ENCODE data around the gene TEX26. TPM values are rescaled to one million over a fixed set of nuclear protein-coding genes. Genes with fewer than 3 reads are reported as not detected.

The TEX26 gene
- polyA plus RNA-seq, 3 donors: 0.77 to 2.9 (median 1.7) TPM

- DNase-seq (ENCODE audit: extremely low read depth in 1 of 11, low read depth in 9 of 11, low spot score in 4 of 11): no peak
Measured at GRCh38 chr13:31007417-31007816, 75.0 kb downstream of the TEX26 start.

DNA sequence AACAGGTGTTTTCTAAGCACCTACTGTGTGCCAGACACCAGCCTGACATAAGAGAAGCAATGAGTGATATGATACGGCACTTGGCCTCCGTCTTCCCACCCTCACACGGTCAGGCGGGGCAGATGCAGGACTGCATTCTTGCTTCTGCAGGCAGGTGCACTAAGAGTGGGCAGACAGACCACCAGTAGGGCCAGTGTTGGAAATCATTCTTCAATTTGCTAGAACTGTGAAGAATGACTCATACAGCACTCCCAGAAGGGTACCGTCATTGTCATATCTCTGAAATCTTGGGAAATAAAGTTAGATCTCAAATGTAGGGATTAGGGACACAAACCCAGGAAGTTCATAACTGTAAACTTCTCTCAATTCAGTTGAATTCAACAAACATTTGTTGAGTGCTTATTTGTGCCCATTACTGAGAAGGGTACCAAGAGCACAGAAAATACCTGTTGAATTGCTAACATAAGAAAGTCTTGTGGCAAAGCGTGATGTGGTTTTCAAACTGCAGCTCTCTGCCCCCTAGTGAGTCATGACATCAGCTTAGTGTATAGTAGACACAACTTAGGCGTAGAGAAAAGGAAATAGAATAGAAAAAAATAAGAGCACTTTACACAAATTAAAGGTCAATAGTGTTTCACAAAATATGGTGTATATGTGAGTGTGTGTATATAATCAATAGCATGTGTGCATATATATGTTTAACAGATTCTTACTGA, 76.1 kb downstream of the TEX26 start:
- no peak for DNase-seq (ENCODE audit: extremely low read depth in 1 of 11, low read depth in 9 of 11, low spot score in 4 of 11)

GRCh38 chr13:31009166-31009565, 76.7 kb downstream of the TEX26 start:
- no peak for DNase-seq (ENCODE audit: extremely low read depth in 1 of 11, low read depth in 9 of 11, low spot score in 4 of 11)

DNA sequence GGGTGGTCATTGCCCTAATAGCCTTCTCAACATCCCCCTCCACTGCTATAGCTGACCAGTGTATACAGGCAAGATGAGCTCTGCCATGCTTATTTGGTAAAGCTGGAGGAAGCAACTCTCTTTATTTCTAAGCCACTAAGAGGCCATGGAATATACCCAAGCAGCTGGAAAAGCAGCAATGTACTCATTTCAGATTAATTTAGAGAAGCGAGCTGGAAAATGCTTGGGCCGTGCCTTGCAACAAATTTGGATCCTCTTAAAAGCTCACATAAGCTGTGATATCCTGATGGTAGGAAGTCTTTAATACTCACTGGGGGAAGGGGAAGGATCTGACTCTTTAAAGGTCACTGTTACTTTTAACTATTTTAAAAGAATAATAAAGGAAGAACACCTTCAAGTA, 77.8 kb downstream of the TEX26 start:
- DNase-seq (ENCODE audit: extremely low read depth in 1 of 11, low read depth in 9 of 11, low spot score in 4 of 11): no peak

DNA sequence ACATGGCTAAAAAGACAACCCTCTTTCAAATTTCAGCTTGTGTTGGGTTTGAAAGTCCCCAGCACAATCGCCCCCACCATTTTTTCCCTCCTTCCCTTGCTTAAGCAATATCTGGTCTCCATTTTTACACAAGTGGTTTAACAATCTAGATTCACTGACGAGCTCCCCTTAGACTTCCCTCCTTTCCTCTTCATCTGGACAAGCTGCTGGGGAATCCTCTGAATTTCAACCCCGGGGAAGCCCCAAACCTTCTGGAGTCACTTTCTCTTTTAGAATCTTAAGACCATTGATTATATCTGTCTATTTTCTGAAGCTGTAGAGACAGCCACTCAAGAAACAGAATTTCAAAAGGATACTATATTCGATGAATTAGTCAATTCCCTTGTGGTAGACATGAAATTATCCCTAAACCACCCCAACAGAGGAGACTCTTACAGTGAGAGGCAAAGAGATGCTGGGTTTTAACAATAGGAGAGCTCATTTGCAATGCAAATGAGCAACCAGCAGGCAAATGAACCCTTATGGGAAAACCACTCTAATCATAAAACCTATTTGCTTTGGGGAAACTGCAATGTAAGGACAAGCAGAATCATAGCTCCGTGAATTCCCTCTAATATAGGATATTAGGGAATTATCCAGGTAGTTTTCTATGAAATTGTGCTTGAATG, 78.9 kb downstream of the TEX26 start:
- DNase-seq (ENCODE audit: extremely low read depth in 1 of 11, low read depth in 9 of 11, low spot score in 4 of 11): no peak

GRCh38 chr13:31011901-31012654, 79.6 kb downstream of the TEX26 start:
- DNase-seq (ENCODE audit: extremely low read depth in 1 of 11, low read depth in 9 of 11, low spot score in 4 of 11): no peak

DNA sequence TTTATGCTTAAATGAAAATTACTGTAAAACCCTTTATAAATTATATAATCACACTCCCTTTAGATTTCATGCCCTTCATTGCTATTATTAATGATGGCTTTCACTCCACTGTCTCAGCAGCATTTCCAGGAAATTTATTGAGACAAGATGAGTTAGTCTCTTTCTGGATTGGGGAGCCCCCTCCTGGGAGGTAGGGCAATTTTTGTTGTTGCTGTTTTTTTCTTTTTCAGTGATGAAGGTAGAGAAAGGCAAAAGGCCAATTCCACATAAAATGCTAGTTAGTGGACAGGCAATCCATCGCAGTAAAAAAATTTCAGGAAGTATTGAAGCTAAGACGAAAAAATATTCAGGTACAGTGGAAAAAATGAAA, 80.2 kb downstream of the TEX26 start:
- DNase-seq (ENCODE audit: extremely low read depth in 1 of 11, low read depth in 9 of 11, low spot score in 4 of 11): no peak

- DNase-seq (ENCODE audit: extremely low read depth in 1 of 11, low read depth in 9 of 11, low spot score in 4 of 11): no peak
Measured at GRCh38 chr13:31014456-31014855, 82.0 kb downstream of the TEX26 start.

DNA sequence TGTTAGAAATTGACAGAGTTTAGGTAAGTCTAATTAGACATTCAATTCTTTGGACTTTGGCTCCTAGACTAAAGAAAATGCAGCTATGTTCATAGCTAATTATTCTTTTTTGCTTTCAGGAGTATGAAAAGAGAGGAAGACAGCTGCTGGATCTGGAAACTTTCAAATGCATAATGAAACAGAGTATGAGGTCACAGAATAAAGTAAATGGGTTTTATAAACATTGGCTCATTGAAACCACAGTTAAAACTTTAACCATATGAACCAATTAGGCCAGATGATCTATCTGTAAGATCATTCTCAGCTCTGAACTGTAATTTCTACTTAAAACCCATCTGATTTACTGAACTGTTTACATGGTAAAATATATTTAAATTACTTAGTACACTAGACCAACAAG, 82.7 kb downstream of the TEX26 start:
- no peak for DNase-seq (ENCODE audit: extremely low read depth in 1 of 11, low read depth in 9 of 11, low spot score in 4 of 11)

DNA sequence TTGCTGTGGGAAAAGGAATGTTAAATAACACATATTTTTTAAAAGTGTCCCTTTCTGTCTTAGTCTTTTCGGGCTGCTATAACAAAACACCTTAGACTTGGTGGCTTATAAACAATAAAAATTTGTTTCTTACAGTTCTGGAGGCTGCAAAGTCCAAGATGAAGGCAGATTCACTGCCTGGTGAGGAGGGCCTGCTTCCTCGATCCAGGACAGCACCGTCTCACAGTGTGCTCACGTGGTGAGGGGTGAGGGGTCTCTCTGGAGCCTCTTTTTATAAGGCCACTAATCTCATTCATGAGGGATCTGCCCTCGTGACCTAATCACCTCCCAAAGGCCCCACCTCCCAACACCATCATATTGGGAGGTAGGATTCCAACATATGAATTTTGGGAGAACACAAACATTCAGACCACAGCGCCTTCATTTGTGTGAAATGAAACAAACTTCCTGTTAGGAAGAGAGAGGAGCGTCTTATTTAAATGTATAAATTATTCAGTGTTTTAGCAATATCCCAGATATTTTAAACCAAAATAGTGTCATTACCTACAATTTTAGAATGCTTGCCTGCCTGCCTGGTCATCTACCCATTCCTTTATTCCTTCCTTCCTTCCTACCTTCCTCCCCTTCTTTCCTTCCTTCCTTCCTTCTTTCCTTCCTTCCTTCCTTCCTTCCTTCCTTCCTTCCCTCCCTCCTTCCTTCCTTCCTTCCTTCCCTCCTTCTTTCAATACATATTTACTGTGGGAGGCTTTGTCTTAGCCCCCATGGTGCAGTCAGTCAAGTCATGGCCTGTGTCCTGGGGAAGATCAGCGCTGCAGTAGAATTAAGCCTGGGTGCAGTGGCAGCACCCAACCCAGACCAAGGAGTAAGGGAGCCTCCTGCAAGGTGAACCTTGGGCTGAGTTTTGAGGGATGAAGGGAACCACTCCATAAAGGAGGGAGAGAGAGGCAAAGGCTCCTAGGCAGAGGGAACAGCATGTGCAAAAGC, 84.2 kb downstream of the TEX26 start:
- DNase-seq (ENCODE audit: extremely low read depth in 1 of 11, low read depth in 9 of 11, low spot score in 4 of 11): no peak

GRCh38 chr13:31018511-31018910, 86.1 kb downstream of the TEX26 start:
- DNase-seq (ENCODE audit: extremely low read depth in 1 of 11, low read depth in 9 of 11, low spot score in 4 of 11): no peak

GRCh38 chr13:31020996-31021395, 88.5 kb downstream of the TEX26 start:
- DNase-seq (ENCODE audit: extremely low read depth in 1 of 11, low read depth in 9 of 11, low spot score in 4 of 11): no peak

GRCh38 chr13:31022288-31022895, 89.9 kb downstream of the TEX26 start:
- no peak for DNase-seq (ENCODE audit: extremely low read depth in 1 of 11, low read depth in 9 of 11, low spot score in 4 of 11)

- DNase-seq (ENCODE audit: extremely low read depth in 1 of 11, low read depth in 9 of 11, low spot score in 4 of 11): no peak
Measured at GRCh38 chr13:31022928-31023530, 90.6 kb downstream of the TEX26 start.
